ENCODE data around the gene DRAXIN.

DNA sequence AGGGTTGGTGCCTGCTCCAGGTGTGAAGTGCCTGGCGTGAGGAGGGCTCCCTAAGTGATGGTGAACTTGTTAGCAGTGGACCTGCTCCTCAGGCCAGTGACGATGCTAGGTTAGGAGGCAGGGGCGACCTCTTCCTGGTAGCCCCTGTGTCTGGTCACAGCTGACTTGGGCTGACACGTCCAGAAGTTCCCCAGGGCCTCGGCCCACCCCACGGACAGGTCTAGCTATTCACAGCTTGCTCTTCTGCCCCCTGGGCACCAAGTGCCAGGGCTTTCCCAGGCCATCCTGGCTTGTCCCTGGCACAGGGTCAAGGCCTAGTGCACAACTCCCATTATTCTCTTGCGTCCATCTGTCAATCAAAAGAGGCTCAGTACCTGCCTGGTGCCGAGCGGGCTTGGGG lies 59.6 kb downstream of the DRAXIN start:
- TF ChIP-seq POLR2AphosphoS5 (IDR thresholded peaks at IDR 0.05), result no peak
- TF ChIP-seq CTCF (IDR thresholded peaks at IDR 0.05; ENCODE audit: poor library complexity, severe bottlenecking), result no peak
- no peak for TF ChIP-seq EZH2 (IDR thresholded peaks at IDR 0.05; ENCODE audit: borderline replicate concordance, insufficient read depth, low read length, poor library complexity, severe bottlenecking)

All from neural cell (in vitro differentiated cells).